Spleen (tissue), 7 donors: Measurements from ENCODE around the gene SMIM36.

ENCODE experiments used
- POLR2A ChIP-seq, 3 donors: fragments of 450-650 bp; IDR thresholded peaks; one replicate each; pipeline ENCODE4 v1.5.1; 2017; ENCODE audit warnings: antibody characterized with exemption in 3 of 3, mild to moderate bottlenecking in 1 of 3
- POLR2AphosphoS5 ChIP-seq, 3 donors: sonication (generic); formaldehyde crosslinking; IDR thresholded peaks; one replicate each; pipeline ENCODE4 v1.5.1; 2017; ENCODE audit warnings: antibody characterized with exemption in 3 of 3
- TF ChIP-seq, protein P1 (sequence below), 11 experiments: fragments of 200-600 bp in 7 of 11; fragments of 450-650 bp in 4 of 11; sonication (generic) in 4 of 11; IDR thresholded peaks in 8 of 11; conservative IDR thresholded peaks in 3 of 11; 1 replicate in 7 of 11; 2 replicates in 4 of 11; pipeline versions ENCODE4 v1.4.0 to v1.8.0; 2016 to 2021; ENCODE audit warnings: antibody characterized with exemption in 11 of 11, inconsistent platforms in 4 of 11, mild to moderate bottlenecking in 1 of 11
- donor health status: DM: no; HTN: no; CAD: no; lungs with moderate emphysema.
- donor health status: DM: no; HTN: no; CAD: no.
- donor health status: DM: no; HTN: no; CAD: no.

DNA sequence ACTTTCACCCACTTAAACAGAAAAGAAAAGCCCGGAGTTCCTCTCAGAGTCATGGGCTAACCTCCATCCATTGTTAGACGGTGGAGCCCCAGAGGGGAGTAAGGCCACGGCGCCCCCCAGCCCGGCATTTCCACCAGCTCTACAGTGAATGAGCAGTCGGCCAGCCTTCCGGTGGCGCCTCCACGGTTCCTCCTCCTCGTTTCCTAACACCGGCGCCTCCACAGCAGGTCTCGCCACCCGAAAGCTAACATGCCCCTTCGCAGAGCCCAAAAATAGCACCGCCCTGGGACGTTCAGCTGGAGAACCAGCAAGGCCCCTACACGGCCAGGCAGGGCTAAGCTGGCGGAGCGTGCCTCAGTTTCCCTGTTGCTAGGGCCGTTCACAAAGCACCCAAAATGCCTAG is 90.5 kb downstream of the SMIM36 start:
- no peak for TF ChIP-seq POLR2A (IDR thresholded peaks at IDR 0.05)
- TF ChIP-seq, protein P1, sequence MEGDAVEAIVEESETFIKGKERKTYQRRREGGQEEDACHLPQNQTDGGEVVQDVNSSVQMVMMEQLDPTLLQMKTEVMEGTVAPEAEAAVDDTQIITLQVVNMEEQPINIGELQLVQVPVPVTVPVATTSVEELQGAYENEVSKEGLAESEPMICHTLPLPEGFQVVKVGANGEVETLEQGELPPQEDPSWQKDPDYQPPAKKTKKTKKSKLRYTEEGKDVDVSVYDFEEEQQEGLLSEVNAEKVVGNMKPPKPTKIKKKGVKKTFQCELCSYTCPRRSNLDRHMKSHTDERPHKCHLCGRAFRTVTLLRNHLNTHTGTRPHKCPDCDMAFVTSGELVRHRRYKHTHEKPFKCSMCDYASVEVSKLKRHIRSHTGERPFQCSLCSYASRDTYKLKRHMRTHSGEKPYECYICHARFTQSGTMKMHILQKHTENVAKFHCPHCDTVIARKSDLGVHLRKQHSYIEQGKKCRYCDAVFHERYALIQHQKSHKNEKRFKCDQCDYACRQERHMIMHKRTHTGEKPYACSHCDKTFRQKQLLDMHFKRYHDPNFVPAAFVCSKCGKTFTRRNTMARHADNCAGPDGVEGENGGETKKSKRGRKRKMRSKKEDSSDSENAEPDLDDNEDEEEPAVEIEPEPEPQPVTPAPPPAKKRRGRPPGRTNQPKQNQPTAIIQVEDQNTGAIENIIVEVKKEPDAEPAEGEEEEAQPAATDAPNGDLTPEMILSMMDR (IDR thresholded peaks at IDR 0.05 in 8 of 11, conservative IDR thresholded peaks at IDR 0.05 in 3 of 11), result no peak
- peak in 2 of 3 donors; percentile 44 to 58 for TF ChIP-seq POLR2AphosphoS5 (IDR thresholded peaks at IDR 0.05)
